GM10847 (cell line): ENCODE measurements around the gene INSC.

Experiments used
- POLR2A ChIP-seq: IDR thresholded peaks from 2 replicates; pipeline ENCODE4 v1.6.1; 2011; ENCODE audit not compliant: insufficient read length; ENCODE audit errors: extremely low read depth

INSC gene

DNA sequence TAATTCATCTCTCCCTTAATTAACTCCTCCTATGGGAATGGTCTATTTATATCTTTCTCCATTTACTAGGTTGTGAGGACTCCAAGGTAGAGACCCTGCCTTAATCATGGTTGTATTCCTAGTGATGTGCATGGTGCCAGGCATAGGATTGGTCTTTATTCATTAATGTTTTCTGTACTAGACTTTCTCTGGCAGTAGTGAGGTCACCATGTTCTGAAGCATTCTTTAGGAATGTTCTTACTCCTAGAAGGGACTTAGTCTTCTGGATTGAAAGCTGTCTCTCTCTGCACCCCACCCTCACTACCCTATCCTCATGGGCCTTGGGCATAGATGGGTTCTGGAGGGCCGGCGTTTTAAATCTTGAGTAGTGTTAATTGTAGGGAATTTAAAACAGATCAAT is 10.6 kb upstream of the INSC start:
- no peak for TF ChIP-seq POLR2A

DNA sequence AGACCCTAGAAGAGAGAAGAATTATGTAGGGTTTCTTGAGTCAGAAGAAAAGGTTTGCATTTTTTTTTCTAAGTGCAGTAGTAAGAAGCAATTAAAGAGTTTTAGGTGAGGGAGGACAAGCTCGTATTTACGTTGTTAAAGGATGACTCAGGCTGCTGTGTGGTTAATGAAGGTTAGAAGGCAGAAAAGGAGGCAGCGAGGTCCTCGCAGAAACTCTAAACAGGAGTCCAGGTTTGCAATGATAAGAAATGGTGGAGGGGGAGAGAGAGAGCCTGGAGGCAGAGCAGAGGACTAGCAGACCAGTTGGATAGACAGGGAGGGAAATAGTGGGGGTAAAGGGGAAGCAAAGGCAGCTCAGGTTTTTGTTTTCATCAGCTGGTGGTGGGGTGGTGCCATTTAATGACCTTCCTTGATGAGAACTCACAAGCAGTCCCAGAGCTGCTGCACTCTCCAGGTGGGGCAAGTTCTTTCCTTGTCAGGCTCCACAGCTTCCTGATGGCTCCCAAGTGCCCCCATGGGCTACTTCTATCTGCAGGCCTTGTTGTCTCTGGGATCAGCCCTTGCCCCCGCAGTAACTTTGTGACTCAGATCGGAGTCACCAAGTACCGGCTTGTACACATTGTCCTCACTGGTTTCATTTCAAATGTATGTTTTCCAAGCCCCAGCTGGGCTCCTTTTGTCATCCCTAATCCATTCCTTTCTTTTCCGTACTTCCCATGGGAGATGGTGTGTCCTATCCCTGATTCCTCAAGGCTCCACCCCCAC is 8.3 kb upstream of the INSC start:
- no peak for TF ChIP-seq POLR2A

- no peak for TF ChIP-seq POLR2A
Measured at GRCh38 chr11:15107730-15108515, 6.8 kb upstream of the INSC start.

DNA sequence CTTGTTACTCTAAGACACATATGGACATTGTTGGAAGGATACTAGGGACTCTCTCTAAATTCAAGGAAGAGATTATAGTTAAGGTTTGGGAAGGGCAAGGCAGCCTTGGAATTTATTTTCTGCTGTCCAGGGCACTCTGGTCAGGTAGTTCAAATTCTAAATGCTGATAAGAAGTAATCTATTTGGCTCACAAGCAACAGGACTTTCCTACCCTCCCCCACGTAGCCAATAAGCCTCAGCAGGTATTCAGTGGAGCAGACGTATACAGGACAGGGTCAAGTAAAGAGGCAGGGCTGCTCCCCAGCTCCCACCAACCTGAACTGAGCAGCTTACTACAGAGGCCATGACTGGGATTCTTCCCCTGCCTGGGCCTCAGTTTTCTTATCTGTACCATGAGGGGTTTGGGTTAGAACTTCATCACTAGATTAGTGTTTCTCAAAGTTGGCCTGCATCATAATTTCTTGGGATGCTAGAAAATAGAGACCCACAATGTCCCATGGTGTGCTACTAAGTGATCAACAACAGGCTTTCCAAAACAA is 6.1 kb upstream of the INSC start:
- TF ChIP-seq POLR2A: no peak

DNA sequence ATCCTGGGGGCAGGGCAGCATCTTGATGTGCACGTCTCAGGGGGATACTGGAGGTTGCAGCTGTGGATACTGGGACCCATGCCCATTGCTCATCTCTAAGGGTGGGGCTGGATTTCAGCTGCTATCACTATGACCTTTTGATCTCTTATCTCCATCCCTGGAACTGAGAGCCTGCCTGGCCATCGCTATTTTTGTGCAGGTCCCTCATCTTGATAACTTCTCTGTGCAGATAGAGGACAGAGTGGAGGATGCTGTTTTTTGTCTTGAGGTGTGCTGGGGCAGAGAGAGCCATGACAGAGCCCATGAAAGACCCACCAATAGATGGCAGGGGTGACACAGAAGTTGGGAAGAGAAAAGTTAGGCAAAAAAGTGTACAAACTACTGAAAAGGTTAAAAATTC is 5.1 kb upstream of the INSC start:
- no peak for TF ChIP-seq POLR2A

- no peak for TF ChIP-seq POLR2A
Measured at GRCh38 chr11:15111215-15111614, 3.5 kb upstream of the INSC start.

DNA sequence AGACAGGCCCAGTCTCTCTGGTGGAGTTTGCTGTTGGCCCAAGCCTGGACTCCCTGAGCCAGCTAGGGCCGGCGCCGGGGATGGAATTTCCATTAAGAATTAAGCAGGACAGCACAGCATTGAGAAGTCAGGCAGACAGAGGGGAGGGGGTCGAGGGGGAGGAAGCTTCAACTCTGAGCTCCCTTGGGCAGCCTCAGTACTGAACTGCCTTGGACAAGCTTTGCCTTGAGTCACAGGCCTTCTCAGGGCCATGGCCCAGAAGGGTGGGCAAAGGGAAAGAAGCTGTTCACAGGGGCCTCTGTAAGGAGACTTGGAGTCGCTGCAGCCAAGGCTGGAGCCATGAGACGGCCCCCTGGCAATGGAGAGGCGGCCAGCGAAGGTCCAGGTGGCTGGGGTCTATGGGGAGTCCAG is 2.6 kb upstream of the INSC start:
- no peak for TF ChIP-seq POLR2A

DNA sequence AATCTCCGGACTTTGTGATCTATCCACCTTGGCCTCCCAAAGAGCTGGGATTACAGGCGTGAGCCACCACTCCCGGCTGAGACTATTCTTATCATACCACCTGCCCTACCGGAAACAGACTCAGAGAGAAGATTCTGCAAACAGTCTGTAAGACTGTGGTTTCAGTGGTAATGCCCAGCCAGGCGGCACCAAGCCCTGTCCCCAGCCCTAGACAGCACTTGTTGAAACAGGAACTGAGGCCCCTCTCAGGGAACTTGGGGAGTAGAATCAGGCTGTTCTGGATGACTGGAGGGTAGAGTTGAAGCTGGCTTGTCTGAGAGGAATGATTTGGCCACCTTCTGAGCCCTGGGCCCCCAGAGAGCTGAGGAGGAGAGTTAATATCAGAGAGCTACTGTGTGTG is 1.3 kb upstream of the INSC start:
- no peak for TF ChIP-seq POLR2A

DNA sequence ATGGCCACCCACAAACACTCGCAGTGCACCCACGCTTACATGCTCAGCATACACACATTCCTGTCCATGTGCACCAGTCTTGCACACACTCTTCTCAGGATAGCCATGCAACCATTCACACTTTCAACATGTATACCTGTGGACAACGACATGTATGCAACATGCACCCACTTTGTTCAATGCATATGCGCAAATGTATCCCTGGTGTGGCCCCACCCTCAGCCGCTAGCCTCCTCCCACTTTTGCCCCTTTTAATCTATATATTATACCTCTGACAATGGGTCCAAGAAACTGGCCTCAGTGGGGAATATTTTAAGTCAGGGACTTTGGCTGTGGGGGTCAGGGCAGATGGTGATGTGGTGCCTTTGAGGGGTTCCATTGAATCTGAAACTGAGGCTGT is 963 bp downstream of the INSC start:
- no peak for TF ChIP-seq POLR2A

GRCh38 chr11:15117751-15118150 is 3.0 kb downstream of the INSC start:
- TF ChIP-seq POLR2A: no peak

DNA sequence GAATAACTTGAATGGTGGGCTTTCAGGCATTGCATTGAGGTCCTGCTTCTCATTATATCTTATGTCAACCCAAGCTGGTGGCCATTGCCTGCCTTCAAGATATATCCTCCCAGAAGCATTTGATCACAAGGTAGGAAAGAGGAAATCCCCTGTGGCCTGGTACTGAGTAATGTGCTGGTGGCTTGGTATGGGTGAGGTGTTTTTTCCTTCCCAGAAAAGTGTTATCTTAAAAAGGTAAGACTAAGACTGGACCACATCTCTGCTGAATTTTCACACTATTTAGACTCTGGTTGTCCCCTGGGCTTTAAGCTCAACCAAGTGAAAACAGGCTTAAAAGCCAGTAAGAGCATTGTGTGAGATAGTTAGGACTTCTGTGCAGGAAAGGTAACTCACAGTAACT is 3.7 kb downstream of the INSC start:
- no peak for TF ChIP-seq POLR2A

- TF ChIP-seq POLR2A: no peak
Measured at GRCh38 chr11:15119352-15119751, 4.6 kb downstream of the INSC start.

DNA sequence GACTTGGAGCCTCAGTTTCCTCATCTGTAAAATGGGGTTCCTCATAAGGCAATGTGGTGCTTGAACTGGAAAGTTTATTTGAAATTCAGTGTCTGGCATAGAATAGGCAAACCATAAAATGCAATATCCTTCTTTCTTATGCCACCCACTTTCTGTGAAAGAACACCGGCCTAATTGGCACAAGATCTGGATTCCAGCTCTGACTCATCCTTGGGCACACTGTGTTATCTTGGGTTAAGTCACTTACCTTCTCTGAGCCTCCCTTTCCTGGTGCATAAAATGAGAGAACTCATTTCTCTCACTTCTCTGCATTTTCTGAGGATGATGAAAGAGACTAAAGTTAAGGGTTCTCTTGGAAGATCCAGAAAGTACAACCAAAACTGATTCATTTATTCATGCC is 5.1 kb downstream of the INSC start:
- no peak for TF ChIP-seq POLR2A

DNA sequence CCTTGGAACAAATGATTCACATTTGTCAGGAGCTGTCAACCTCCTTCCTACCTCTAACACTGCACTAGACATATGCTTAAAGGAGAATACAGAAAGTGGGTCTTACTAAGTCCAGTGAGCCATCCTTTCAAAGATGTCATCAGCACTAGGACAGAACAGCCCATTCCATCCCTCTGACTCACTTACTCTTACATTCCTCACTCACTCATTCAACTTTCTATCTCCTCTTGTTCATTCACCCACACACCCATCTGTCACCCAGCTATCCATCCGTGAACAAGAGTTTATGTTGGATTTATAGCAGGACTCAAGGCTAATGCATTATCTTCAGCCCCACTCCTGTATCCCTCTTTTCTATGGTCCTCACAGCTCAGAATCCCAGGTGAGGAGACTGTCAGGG is 9.1 kb downstream of the INSC start:
- TF ChIP-seq POLR2A: no peak

DNA sequence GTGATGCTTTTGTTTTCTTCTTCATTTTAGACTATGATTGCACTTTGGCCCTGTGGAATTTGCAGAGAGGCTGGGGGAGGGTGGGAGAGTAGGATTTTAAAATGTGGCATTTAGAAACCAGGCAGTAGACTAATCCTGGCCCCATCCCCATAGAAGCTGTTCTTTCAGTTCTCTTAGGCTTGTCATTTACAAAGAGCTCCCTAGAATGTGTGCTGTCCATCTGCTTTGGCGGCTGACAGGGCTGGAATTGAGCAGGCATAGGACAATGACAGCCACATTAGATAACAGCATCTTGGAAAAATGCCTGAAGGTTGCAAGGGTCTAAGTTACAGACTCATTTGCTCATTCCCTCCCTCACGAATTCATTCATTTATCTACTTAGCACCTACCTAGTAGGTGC is 9.8 kb downstream of the INSC start:
- TF ChIP-seq POLR2A: no peak

DNA sequence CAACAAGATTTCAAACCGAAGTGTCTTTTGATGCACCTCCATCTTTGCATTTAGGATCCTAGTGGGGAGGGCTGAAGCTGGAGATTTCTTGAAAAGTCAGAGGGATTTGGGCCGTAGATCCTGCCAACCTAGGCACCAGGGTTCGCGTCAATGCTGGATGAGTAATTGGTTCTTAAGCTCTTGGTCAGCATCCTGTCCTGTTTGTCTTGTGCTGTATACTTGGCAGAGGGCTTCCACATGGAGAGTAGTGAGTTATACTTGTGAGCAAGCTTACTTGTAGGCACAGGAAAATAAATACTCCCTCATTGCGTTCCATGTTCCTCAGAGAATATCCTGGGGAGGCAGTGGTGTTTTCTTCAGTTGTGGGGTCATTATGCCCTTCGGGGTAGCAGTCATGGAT is 12.6 kb downstream of the INSC start:
- TF ChIP-seq POLR2A: no peak

GRCh38 chr11:15128621-15129020 is 13.9 kb downstream of the INSC start:
- TF ChIP-seq POLR2A: no peak

DNA sequence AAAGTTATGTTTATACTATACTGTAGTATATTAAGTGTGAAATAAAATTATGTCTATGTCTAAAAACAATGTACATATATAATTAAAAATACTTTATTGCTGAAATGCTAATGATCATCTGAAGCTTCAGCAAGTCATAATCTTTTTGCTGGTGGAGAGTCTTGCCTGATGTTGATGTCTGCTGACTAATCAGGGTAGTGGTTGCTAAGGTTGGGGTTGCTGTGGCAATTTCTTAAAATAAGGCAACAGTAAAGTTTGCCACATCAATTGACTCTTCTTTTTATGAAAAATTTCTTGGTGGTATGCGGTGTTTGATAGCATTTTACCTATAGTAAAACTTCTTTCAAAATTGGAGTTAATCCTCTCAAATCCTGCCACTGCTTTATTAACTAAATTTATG is 21.4 kb downstream of the INSC start:
- no peak for TF ChIP-seq POLR2A
